ENCODE measurements around the gene GSTM4.
"Not testable (repeated sequence)": the region's sequence is repeated elsewhere in the genome, so short reads cannot be mapped to it uniquely, and the experiment has no call there.

Gene GSTM4

GRCh38 chr1:109669246-109669948, 13.5 kb downstream of the GSTM4 start:
- DNase-seq = no peak

- not testable (repeated sequence) for DNase-seq
Measured at GRCh38 chr1:109669949-109670302, 14.0 kb downstream of the GSTM4 start.

GRCh38 chr1:109671067-109671466, 15.2 kb downstream of the GSTM4 start:
- DNase-seq = no peak

GRCh38 chr1:109673861-109674260, 18.0 kb downstream of the GSTM4 start:
- DNase-seq = not testable (repeated sequence)

- not testable (repeated sequence) for DNase-seq
Measured at GRCh38 chr1:109676683-109677381, 20.9 kb downstream of the GSTM4 start.

- no peak for DNase-seq
Measured at GRCh38 chr1:109677459-109677858, 21.6 kb downstream of the GSTM4 start.

GRCh38 chr1:109678637-109679036, 22.7 kb downstream of the GSTM4 start:
- DNase-seq = not testable (repeated sequence)

GRCh38 chr1:109684777-109685176, 28.9 kb downstream of the GSTM4 start:
- not testable (repeated sequence) for DNase-seq

- not testable (repeated sequence) for DNase-seq
Measured at GRCh38 chr1:109685399-109685798, 29.5 kb downstream of the GSTM4 start.

GRCh38 chr1:109685890-109686289, 30.0 kb downstream of the GSTM4 start:
- DNase-seq = not testable (repeated sequence)

GRCh38 chr1:109687109-109687508, 31.2 kb downstream of the GSTM4 start:
- DNase-seq = not testable (repeated sequence)

- DNase-seq = no peak
Measured at GRCh38 chr1:109687641-109688499, 32.0 kb downstream of the GSTM4 start, which contains the start of gene GSTM1. Gene GSTM1, plus strand, starts transcription at chr1:109687817. Its CDS starts 57 bp downstream, at chr1:109687874.

GRCh38 chr1:109689844-109690405, 34.0 kb downstream of the GSTM4 start:
- DNase-seq = no peak

- no peak for DNase-seq
Measured at GRCh38 chr1:109691759-109692158, 35.9 kb downstream of the GSTM4 start.

- DNase-seq = not testable (repeated sequence)
Measured at GRCh38 chr1:109694400-109694799, 38.5 kb downstream of the GSTM4 start.

- not testable (repeated sequence) for DNase-seq
Measured at GRCh38 chr1:109695138-109695537, 39.2 kb downstream of the GSTM4 start.

- no peak for DNase-seq
Measured at GRCh38 chr1:109697066-109697465, 41.2 kb downstream of the GSTM4 start.

GRCh38 chr1:109697861-109698260, 42.0 kb downstream of the GSTM4 start:
- DNase-seq = not testable (repeated sequence)

- not testable (repeated sequence) for DNase-seq
Measured at GRCh38 chr1:109702940-109703339, 47.0 kb downstream of the GSTM4 start.

GRCh38 chr1:109704173-109704572, 48.3 kb downstream of the GSTM4 start:
- no peak for DNase-seq

- DNase-seq = no peak
Measured at GRCh38 chr1:109705411-109705810, 49.5 kb downstream of the GSTM4 start.

GRCh38 chr1:109708949-109709348, 53.0 kb downstream of the GSTM4 start:
- not testable (repeated sequence) for DNase-seq

GRCh38 chr1:109709822-109710221, 53.9 kb downstream of the GSTM4 start:
- not testable (repeated sequence) for DNase-seq

Measured in SIG-M5 (cell line).